Neural cell (in vitro differentiated cells): ENCODE measurements around the gene MSL2.

Source experiments
- EP300 ChIP-seq: fragments of 450-650 bp; conservative IDR thresholded peaks from 2 replicates; pipeline ENCODE4 v1.6.1; 2014; ENCODE audit warnings: antibody characterized with exemption, mild to moderate bottlenecking, moderate library complexity; ENCODE audit not compliant: poor library complexity, severe bottlenecking
- EZH2 ChIP-seq: fragments of 200-600, 300-800 bp; shearing (Covaris generic), sonication (generic); IDR thresholded peaks from 2 replicates; pipeline ENCODE4 v1.6.1; 2014; ENCODE audit warnings: antibody characterized with exemption, low read length, borderline replicate concordance, mild to moderate bottlenecking; ENCODE audit not compliant: insufficient read depth, poor library complexity, severe bottlenecking
- POLR2AphosphoS5 ChIP-seq: IDR thresholded peaks from 2 replicates; pipeline ENCODE4 v1.6.1; 2012
- TF ChIP-seq, protein P1 (sequence below): fragments of 450-650 bp; IDR thresholded peaks from 2 replicates; pipeline ENCODE4 v1.5.1; 2014; ENCODE audit warnings: antibody characterized with exemption, mild to moderate bottlenecking, moderate library complexity; ENCODE audit not compliant: poor library complexity, severe bottlenecking

DNA sequence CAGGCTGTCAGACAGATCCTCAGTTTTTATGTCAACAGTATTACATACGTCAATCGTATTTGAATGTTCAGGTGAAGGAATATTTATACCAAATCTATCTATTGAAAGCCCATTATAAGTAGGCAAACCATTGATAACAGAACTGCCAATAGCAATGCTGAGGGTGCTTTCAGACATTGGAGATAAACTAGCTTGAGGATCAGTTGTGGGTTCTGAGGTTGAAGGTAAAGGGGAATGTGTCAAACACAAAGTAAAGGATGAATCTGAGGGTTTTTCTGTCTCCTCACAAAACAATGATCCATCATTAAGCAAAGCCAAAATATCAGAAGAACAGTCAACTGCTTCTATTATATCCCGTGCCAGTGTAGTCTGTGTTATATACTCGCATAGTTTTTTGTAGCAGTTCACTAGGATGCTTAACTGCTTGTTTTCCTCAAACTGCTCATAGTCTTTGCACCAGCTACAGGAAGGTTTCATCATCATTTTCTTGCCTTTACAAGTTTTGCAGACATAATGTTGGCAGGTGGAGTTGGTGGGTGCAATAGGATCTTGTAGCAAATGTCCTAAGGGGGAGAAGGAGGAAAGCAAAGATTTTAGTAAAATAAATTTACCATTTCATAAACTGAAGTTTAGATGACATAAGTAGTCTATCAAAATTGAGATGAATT, 43.8 kb downstream of the MSL2 start:
- TF ChIP-seq, protein P1, sequence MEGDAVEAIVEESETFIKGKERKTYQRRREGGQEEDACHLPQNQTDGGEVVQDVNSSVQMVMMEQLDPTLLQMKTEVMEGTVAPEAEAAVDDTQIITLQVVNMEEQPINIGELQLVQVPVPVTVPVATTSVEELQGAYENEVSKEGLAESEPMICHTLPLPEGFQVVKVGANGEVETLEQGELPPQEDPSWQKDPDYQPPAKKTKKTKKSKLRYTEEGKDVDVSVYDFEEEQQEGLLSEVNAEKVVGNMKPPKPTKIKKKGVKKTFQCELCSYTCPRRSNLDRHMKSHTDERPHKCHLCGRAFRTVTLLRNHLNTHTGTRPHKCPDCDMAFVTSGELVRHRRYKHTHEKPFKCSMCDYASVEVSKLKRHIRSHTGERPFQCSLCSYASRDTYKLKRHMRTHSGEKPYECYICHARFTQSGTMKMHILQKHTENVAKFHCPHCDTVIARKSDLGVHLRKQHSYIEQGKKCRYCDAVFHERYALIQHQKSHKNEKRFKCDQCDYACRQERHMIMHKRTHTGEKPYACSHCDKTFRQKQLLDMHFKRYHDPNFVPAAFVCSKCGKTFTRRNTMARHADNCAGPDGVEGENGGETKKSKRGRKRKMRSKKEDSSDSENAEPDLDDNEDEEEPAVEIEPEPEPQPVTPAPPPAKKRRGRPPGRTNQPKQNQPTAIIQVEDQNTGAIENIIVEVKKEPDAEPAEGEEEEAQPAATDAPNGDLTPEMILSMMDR, result no peak
- TF ChIP-seq EZH2 (no peak), EP300 (no peak), POLR2AphosphoS5 (no peak)
